OCI-LY1 (cell line): ENCODE results near the gene ELF2.
"Not testable (repeated sequence)": the region's sequence is repeated elsewhere in the genome, so short reads cannot be mapped to it uniquely, and the experiment has no call there.

Experiments
- H2AFZ ChIP-seq: fragments of 200-600 bp; sonication (generic), shearing (Covaris generic); 2 replicates; pipeline ENCODE4 v1.6.0; 2014; ENCODE audit warnings: antibody characterized with exemption, mild to moderate bottlenecking, low read length
- H3F3A ChIP-seq: fragments of 200-600 bp; sonication (generic), shearing (Covaris generic); 2 replicates; pipeline ENCODE4 v1.6.0; 2014; ENCODE audit warnings: mild to moderate bottlenecking, antibody characterized with exemption, low read length, moderate library complexity; ENCODE audit not compliant: insufficient read depth
- H3K27ac ChIP-seq: fragments of 200-600 bp; sonication (generic); 2 replicates; pipeline ENCODE4 v1.5.1; 2014; ENCODE audit warnings: low read length, mixed run types, mild to moderate bottlenecking, low read depth; ENCODE audit not compliant: poor library complexity, severe bottlenecking
- H3K27me3 ChIP-seq: fragments of 200-600 bp; sonication (generic); 2 replicates; pipeline ENCODE4 v1.6.0; 2014; ENCODE audit warnings: antibody characterized with exemption, mild to moderate bottlenecking, low read length, moderate library complexity; ENCODE audit not compliant: insufficient read depth
- H3K36me3 ChIP-seq: fragments of 200-600 bp; sonication (generic); 2 replicates; pipeline ENCODE4 v1.6.1; 2014; ENCODE audit warnings: mild to moderate bottlenecking, antibody characterized with exemption, low read length, moderate library complexity, mixed read lengths; ENCODE audit not compliant: insufficient read depth
- H3K4me1 ChIP-seq: fragments of 200-600 bp; sonication (generic); 2 replicates; pipeline ENCODE4 v1.5.1; 2014; ENCODE audit warnings: mild to moderate bottlenecking, low read length, moderate library complexity; ENCODE audit not compliant: insufficient read depth, severe bottlenecking
- H3K4me2 ChIP-seq: fragments of 200-600 bp; sonication (generic), shearing (Covaris generic); 2 replicates; pipeline ENCODE4 v1.6.1; 2014; ENCODE audit warnings: low read length
- H3K4me3 ChIP-seq: fragments of 200-600 bp; sonication (generic); 2 replicates; pipeline ENCODE4 v1.5.1; 2014; ENCODE audit warnings: low read length, low read depth, mild to moderate bottlenecking, mixed read lengths; ENCODE audit not compliant: poor library complexity, severe bottlenecking
- H3K79me2 ChIP-seq: fragments of 200-600 bp; shearing (Covaris generic); 2 replicates; pipeline ENCODE4 v1.6.1; 2016; ENCODE audit warnings: mixed run types, low read length, mixed read lengths; ENCODE audit not compliant: insufficient read depth
- H3K9ac ChIP-seq: fragments of 200-600 bp; sonication (generic), shearing (Covaris generic); 2 replicates; pipeline ENCODE4 v1.6.1; 2014; ENCODE audit warnings: mild to moderate bottlenecking, low read length, mixed read lengths
- H3K9me2 ChIP-seq: fragments of 200-600 bp; sonication (generic), shearing (Covaris generic); 2 replicates; pipeline ENCODE4 v1.6.1; 2014; ENCODE audit warnings: low read depth, mild to moderate bottlenecking, low read length, mixed read lengths
- H3K9me3 ChIP-seq: fragments of 200-600 bp; shearing (Covaris generic); 2 replicates; pipeline ENCODE4 v1.6.1; 2014; ENCODE audit warnings: low read length, mixed read lengths
- H4K20me1 ChIP-seq: fragments of 200-600 bp; sonication (generic), shearing (Covaris generic); 2 replicates; pipeline ENCODE4 v1.6.0; 2016; ENCODE audit warnings: mild to moderate bottlenecking, low read length; ENCODE audit not compliant: insufficient read depth
- CTCF ChIP-seq: fragments of 200-600 bp; sonication (generic), shearing (Covaris generic); IDR thresholded peaks from 2 replicates; pipeline ENCODE4 v1.5.1; 2017; ENCODE audit warnings: mild to moderate bottlenecking, antibody characterized with exemption, low read length, moderate library complexity, mixed read lengths
- EZH2 ChIP-seq: fragments of 200-600 bp; sonication (generic), shearing (Covaris generic); IDR thresholded peaks from 2 replicates; pipeline ENCODE4 v1.8.0; 2017; ENCODE audit warnings: borderline replicate concordance, mixed run types, mild to moderate bottlenecking, antibody characterized with exemption, low read length, moderate library complexity, mixed read lengths

Gene ELF2

GRCh38 chr4:139202991-139203390 is 26.0 kb upstream of the ELF2 start:
- Histone ChIP-seq H3K9ac (no peak overlapping the region), H3K9me3 (no peaks in the 10 kb centered on the region), H3K9me2 (no peaks in the 10 kb centered on the region), H3F3A (no peaks in the 10 kb centered on the region), H3K79me2 (no peaks in the 10 kb centered on the region), H3K4me1 (peaks cover 12% of the 10 kb centered on the region), H3K4me2 (no peak overlapping the region), H3K36me3 (no peaks in the 10 kb centered on the region; the same call in 1 of the 2 replicates), H3K27me3 (no peaks in the 10 kb centered on the region), H4K20me1 (no peaks in the 10 kb centered on the region), H2AFZ (no peak overlapping the region), H3K4me3 (no peak overlapping the region), H3K27ac (no peak overlapping the region)
- TF ChIP-seq CTCF = no peak
- no peak for TF ChIP-seq EZH2

DNA sequence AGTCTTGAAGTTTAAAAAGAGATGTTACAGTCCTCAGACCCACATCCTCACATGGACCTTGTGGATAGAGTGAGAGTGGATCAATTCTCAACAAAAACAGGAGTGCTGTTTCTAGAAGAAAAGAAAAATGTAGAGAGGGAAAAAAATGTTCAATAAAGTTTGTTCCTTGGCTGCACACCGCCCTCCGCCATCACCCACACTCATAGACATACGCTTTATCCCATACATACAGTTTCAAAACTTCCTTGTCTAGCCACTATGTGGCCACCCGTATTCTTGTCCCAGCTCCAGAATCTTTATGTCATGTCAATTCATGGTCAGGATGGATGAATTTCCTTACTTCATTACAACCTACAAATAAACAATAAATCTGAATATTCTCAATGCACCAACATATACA is 23.5 kb upstream of the ELF2 start:
- H3K4me3 ChIP-seq = no peak overlapping the region
- no peaks in the 10 kb centered on the region; the same call in 1 of the 2 replicates for H3K36me3 ChIP-seq
- H2AFZ ChIP-seq = no peak overlapping the region
- H3K27ac ChIP-seq = no peak overlapping the region
- no peak overlapping the region for H3K9ac ChIP-seq
- no peaks in the 10 kb centered on the region for H3K79me2 ChIP-seq
- no peaks in the 10 kb centered on the region for H4K20me1 ChIP-seq
- no peaks in the 10 kb centered on the region for H3K9me3 ChIP-seq
- no peak for TF ChIP-seq CTCF
- TF ChIP-seq EZH2 = no peak
- no peaks in the 10 kb centered on the region for H3K27me3 ChIP-seq
- no peaks in the 10 kb centered on the region for H3F3A ChIP-seq
- no peak overlapping the region for H3K4me2 ChIP-seq
- H3K4me1 ChIP-seq = no peaks in the 10 kb centered on the region
- H3K9me2 ChIP-seq = no peaks in the 10 kb centered on the region

DNA sequence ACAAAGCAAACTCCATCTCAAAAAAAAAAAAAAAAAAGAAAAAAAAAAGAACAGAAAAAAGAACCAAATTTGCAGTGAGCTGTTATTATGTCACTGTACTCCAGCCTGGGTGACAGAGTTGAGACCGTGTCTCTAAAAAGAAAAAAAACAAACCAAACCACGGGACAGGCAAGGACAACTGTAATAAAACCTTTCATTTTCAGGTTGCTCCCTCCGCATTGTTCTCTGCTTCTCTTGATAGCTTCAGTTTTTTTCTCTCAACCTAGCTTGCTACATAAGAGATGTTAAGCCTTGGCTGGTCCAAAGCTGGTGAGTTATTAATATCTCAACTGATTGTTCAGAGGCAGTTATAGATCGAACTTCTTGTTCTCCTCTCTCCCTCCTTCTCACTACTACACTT is 23.1 kb upstream of the ELF2 start:
- no peaks in the 10 kb centered on the region for H3K79me2 ChIP-seq
- H2AFZ ChIP-seq = no peak overlapping the region
- no peaks in the 10 kb centered on the region for H3K27me3 ChIP-seq
- H3K27ac ChIP-seq = no peak overlapping the region
- no peaks in the 10 kb centered on the region for H4K20me1 ChIP-seq
- TF ChIP-seq EZH2 = no peak
- TF ChIP-seq CTCF = no peak
- H3K9me3 ChIP-seq = no peaks in the 10 kb centered on the region
- no peak overlapping the region for H3K4me2 ChIP-seq
- no peak overlapping the region for H3K4me3 ChIP-seq
- H3K36me3 ChIP-seq = no peaks in the 10 kb centered on the region; the same call in 1 of the 2 replicates
- no peaks in the 10 kb centered on the region for H3F3A ChIP-seq
- no peak overlapping the region for H3K9ac ChIP-seq
- H3K4me1 ChIP-seq = no peaks in the 10 kb centered on the region
- no peaks in the 10 kb centered on the region for H3K9me2 ChIP-seq

DNA sequence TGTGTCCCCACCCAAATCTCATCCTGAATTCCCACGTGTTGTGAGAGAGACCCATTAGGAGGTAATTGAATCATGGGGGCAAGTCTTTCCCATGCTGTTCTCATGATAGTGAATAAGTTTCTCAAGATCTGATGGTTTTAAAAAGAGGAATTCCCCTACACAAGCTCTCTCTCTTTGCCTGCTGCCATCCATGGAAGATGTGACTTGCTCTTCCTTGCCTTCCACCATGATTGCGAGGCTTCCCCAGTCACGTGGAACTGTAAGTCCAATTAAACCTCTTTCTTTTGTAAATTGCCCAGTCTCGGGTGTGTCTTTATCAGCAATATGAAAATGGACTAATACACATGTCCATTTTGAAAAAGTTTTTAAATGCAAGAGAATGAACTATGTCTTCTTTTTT is 20.2 kb upstream of the ELF2 start:
- not testable (repeated sequence) for H3K4me1 ChIP-seq, H3K79me2 ChIP-seq, H3K27me3 ChIP-seq, H2AFZ ChIP-seq, H3K4me3 ChIP-seq, H3K4me2 ChIP-seq, H3K9me3 ChIP-seq, H3K9me2 ChIP-seq, H3F3A ChIP-seq, H3K9ac ChIP-seq, H3K36me3 ChIP-seq, H4K20me1 ChIP-seq, H3K27ac ChIP-seq
